ELF-1 (cell line): ENCODE data around the gene PRR36.

Experiments
- DNase-seq: peaks from one replicate; pipeline ENCODE4 v3.0.0-alpha.2; 2016; ENCODE audit warnings: low read depth, low spot score

PRR36 gene

DNA sequence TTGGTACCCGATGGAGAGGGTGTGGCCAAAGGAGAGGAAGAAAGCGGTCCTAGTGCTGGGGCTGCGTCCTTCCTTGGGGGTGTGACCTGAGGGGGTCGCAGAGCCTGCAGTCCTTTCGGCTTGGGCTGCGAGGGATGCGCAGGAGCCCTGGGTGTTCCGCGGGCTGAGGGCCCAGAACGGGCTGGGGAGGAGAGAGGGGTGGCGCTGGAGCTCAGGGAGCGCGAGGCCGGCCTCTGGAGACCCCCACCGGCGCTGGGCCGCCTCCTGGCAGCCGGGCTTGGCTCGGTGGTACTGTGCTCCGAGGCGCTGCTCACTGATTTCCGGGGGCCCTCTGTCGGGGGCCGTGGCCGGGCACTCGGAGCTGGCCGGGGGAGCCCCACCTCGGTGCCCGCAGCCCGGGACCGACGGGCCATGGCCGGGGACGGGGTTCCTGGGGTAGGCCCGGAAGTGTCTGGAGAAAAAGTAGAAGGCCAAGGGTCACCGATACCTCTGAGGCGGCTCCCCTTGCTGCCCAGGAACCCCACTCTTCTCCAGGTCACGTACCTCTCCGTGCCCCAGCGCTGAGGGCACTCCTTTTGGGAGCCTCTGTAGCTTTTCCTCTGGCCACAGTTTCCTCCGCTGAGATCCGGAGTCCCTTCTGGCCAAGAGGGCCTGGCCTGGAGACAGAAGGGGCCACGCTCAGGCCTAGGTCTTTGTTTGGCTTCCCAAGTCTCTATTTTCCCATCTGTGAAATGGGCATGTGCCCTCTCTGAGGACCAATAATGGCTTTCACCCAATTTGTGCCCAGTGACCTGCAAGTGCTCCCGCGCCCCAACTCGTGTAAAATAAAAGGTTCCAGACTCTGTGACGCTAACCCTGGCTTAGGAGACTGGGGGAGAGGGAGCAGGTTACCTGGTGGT lies 1.6 kb downstream of the PRR36 start:
- no peak for DNase-seq

DNA sequence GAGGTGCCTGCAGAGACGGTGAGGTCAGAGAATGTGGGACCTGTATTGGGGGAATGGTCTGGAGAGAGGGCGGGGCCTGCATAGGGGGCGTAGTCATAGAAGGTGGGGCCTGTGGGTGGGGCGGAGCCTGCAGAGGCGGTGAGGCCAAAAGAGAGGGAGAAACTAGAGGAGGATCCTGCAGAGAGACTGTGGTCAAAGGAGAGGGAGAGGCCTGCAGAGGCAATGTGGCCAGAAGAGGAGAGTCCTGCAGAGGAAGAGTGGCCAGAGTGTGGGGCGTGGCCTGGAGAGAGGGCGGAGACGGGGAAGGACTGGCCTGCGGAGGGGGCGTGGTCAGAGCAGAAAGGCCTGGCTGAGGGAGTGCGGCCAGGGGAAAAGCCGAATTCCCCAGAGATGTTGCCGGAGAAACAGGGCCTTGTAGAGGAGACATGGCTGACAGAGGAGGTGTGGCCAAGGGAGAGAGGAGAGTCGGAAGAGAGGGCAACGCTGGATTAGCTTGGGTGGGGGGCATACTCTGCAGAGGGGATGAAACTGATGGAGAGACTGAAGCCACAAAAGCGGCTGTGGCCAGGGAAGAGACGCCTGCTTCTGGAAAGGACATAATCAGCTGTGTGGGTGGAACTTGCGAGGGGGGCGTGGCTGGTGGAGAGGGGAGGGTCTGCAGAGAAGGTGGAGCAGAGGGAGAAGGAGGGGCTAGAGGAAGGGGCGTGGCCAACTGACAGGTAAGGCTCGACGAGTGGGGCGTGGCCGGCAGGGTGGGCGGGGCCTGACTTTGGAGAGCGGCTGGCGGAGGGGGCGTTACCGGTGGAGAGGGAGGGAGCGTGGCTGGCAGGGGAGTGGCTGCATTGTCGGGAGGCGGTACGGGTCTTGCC lies 2.5 kb downstream of the PRR36 start:
- DNase-seq = peak; percentile 97

DNA sequence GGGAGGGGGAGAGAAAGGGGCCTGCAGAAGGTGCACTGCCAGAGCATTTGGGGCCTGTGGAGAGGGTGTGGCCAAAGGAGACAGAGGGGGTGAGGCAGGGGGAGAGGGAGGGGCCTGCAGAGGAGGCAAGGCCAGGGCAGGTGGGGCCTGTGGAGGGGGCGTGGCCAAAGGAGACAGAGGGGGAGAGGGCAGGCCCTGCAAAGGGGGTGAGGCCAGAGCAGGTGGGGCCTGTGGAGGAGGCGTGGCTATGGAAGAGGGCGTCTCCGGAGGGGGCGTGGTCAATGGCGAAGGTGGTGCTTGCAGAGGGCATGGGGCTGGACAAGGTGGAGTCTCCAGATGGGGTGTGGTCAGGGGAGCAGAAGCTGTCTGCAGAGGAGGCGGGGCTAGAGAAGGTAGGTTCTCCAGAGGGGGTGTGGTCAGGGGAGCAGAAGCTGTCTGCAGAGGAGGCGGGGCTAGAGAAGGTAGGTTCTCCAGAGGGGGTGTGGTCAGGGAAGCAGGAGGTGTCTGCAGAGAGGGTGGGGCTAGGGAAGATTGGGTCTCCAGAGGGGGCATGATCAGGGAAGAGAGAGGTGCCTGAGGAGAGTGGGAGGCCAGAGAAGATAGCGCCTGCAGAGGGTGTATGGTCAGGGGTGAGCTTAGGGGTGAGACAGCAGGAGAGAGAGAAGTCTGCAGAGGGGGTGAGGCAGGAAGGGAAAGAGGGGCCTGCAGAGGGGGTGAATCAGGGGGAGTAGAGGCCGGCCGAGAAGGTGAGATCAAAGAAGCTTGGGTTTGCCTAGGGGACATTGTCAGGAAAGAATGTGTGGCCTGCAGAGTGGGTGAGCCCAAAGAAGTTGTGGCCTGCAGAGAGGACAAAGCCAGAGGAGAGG lies 3.4 kb downstream of the PRR36 start:
- peak; percentile 93 for DNase-seq

DNA sequence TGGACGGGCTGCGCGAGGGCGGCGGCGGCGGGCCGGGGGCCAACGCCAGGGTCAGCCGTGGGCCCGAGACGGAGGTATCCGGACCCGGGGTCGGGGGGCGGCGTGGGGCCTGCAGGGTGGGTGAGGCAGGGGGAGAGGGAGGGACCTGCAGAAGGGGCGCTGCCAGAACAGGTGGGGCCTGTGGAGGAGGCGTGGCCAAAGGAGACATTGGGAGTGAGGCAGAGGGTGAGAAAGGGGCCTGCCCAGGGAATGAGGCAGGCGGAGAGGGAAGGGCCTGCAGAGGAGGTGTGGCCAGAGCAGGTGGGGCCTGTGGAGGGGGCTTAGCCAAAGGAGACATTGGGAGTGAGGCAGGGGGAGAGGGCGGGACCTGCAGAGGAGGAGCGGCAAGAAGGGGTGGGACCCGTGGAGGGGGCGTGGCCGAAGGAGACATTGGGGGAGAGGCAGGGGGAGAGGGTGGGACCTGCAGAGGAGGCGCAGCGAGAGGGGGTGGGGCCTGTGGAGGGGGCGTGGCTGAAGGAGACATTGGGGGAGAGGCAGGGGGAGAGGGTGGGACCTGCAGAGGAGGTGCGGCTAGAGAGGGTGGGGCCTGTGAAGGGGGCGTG lies 4.2 kb downstream of the PRR36 start:
- peak; percentile 89 for DNase-seq

DNA sequence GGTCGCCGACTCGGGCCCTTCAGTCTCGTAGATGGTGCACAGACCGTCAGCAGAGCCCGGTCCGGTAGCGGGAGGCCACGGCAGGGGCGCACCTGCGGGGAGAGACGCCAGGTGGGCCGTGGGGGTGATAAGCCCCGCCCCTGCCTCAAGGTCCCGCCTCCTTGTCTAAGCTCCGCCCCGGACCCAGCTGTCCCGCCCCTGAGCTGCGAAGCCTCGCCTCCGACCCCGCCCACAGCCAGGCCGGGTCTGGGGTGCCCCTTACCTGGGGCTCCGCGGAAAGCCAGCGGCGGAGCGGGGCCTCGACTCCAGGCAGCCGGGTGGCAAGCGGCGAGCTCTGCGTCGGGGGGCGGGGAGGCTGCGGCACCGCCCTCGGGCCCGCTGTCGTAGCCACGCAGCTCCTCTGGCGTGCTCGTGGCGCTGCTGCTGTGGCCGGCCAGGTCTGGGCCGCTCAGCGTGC lies 4.7 kb downstream of the PRR36 start:
- DNase-seq = peak; percentile 82

DNA sequence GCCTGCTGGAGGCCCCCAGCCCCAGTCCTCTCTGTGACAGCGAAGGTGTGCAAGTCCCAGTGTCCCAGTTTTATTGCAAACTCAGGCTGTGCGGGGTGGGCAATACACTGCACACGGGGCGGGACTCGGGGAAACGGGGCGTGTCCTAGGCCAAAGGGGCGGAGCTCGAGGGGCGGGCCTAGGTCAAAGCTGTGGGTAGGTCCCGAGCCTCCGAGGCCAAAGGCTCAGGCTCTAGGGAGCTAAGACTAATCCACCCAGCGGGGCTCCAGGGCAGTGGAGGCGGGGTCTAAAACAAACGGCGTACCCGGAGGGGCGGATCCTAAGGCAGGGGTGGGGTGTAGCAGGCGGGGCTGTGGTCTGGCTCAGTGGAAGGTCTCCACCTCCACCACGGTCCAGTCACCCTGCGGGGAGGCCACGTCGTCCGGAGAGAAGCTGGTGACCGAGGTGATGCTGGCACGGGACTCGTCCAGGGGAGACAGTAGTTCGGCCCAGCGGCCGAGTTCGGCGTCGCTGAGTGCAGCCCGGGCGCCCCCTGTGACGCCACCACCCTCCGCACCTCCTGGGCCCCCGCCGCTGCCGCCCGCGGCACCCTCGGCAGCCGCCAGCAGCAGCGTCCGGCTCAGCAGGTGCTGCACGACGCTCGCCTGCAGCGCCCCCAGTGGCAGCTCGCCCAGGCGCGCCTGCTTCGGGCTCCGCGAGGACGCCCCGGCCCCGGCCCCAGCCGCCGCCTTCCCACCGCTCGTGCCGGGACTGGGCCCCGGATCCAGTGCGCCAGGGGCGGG lies 5.3 kb downstream of the PRR36 start:
- peak; percentile 91 for DNase-seq

DNA sequence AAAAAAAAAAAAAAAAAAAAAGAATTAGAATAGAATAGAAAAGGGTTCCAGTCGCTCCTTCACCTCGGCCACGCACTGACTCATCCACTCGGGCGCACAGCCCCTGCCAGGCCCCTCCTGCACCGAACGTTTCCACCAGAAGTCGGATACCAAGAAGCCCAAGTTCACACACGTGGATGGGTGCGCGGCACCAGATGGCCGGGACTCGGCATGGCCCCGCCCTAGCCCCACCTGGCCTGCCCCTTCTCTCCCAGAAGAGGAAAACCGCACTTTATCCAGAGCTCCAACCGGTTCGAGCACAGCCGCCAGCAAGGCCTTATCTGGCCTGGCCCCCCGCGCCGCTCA lies 5.9 kb downstream of the PRR36 start:
- no peak for DNase-seq

DNA sequence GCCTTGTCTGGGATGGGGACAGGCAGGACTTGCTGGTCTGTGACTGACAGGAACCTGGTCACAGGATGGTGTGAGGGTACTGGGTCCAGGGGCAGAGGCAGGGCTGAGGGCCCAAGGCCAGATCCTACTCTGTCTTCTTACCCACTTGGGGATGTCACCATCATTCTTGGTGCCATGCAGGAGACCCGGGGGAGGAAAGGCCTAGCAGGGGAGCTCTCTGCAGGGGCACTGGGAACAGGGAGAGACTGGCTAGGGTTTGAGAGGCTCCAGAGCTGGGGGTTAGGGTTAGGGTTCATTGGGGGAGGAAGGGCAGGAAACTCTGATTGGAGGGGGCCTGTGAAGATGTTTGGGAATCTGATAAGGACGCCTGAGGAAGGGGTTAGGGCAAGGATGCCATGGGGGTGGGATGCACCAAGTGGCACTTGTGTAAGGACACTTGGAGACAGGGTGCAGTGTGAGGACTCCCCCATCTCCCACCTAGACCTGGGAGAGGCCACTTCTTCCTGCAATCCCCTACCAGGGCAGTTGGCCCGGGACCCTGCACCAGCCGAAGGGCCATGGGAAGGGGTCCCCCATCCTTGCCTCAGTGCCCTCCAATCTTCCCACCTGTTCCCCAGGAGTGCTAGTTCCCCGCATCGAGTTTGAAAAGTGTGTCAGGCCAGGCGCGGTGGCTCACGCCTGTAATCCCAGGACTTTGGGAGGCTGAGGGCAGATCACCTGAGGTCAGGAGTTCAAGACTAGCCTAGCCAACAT lies 6.9 kb downstream of the PRR36 start:
- no peak for DNase-seq

DNA sequence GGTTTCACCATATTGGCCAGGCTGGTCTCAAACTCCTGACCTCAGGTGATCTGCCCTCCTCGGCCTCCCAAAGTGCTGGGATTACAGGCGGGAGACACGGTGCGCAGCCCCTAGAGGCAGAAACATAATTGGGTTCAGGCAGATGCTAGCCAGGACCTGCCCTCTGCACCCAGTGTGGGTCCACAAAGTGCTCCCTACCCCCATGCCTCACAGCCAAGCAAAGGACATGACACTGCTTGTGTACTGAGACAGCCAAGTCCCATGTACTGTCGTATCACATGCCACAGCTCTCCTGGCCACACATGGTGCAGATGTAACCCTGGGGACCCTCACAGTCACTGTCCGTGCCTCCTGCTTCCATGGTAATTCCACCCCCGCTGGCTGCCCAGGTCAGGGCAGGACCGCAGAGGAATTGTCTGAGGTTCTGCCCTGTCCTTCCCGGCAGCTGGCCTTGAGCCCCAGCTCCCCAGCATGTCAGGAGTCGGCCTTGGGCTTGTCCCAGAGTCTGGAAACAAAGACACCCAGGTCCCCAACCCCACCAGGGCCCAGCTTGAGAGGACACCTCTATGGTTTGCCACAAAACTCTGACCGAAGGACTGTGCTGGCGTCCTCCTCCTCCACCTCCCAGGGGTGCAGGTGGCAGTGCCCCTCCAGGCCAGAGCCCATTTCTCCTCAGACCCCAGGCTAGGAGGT lies 7.6 kb downstream of the PRR36 start:
- no peak for DNase-seq

DNA sequence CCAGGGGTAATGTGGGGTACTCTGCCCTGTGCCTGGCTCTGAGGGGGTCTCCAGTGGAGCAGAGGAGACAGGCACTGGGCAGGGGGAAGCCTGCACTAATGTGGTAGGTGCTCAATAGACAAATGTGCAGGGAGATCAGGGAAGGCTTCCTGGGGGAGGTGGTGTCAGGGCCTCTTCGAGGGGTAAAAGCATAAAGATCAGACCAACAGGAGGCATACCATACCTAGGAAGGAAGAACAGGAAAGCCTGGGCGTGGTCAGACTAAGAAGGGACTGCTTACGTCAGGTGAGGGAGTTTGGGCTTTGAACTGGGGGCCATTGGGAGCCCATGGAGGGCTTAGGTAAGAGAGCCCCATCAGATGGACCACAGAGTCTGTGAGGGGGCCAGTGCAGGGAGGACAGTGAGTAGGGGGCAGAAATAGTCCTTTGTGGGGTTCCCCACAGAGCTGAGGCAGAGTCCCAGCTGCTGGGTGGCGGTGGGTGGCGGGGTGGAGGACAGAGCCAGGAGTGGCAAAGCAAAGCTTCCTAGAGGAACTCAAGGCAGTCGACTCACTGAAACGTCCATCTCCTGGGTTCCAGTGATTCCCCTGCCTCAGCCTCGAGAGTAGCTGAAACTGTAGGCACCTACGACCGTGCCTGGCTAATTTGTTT lies 8.8 kb downstream of the PRR36 start:
- DNase-seq = no peak

DNA sequence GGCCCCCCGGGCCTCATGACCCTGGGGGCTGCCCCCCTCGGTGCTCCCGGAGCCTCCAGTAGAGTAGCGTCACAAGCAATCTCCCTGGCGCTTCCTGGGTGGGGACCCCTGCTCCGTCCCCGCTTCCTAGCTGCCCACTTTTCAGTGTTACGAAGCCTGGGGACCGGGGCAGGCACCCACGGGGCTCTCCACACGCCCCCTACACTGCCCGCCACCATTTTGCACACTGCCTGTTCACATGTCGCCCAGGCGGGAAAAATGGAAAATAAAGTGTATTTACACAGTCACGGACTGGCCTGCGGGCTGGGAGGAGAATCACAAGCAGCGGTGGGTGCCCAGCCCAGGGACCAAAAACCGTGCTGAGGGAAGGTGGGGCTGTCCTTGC lies 9.5 kb downstream of the PRR36 start:
- no peak for DNase-seq

DNA sequence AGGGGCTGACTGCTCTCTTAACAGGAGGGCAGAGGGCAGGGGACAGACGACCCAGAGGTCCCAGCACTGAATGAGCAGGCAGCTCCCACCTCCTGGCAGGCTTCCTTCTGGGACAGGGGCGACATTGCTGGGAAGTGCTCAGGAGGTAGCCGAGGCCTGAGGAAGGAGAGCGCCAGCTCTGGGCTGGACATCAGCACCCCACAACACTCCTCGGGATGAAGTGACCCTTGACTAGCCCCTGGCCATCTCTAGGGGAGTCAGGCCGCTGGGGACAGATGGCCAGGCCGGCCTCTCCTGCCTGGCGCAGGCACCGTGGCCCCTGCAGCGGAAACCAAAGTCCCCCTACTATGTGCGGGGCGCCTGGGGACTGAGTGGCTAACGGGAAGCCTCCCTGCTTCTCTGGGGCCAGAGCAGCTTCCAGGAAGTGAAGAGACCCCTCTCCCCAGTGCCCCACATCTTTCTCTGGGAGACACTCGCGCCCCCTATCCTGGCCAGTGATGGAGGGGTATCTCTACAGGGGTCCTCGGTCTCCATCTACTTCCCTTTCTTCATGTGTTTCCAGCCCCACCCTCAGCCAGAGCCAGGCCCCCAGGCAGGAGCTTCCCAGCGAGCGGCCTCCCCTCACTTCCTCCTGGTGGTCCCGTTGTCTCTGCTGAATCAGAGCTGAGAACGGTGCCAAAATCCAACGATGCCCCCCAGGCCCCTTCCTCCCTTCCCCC lies 10.1 kb downstream of the PRR36 start:
- DNase-seq = no peak

DNA sequence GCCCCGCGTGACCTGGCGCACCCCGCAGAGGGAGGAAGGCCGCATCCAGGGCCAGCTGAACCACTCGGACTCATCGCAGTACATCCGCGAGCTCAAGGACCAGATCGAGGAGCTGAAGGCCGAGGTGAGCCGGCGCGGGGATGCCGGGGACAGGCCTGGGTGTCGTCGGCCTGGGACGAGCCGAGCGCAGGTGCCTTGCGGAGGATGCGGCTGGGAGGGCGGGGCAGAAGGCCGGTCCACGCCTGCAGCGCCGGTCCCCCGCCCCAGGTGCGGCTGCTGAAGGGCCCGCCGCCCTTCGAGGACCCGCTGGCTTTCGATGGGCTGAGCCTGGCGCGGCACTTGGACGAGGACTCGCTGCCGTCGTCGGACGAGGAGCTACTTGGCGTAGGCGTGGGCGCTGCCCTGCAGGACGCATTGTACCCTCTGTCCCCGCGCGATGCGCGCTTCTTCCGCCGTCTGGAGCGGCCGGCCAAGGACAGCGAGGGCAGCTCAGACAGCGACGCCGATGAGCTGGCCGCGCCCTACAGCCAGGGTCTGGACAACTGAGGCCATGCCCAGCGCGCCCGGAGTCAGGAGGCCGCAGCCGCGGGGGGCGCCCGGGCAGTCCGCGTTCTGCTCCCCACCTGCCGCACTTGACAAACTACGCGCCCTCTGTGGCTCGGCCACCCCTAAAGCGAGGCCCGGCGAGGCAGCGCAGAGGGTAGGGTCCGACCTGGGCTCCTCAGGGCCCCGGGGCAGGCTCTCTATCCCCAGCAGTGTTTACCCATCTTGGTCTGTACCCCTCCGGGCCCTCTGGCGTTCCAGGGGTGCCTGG lies 10.8 kb downstream of the PRR36 start:
- peak; percentile 53 for DNase-seq

DNA sequence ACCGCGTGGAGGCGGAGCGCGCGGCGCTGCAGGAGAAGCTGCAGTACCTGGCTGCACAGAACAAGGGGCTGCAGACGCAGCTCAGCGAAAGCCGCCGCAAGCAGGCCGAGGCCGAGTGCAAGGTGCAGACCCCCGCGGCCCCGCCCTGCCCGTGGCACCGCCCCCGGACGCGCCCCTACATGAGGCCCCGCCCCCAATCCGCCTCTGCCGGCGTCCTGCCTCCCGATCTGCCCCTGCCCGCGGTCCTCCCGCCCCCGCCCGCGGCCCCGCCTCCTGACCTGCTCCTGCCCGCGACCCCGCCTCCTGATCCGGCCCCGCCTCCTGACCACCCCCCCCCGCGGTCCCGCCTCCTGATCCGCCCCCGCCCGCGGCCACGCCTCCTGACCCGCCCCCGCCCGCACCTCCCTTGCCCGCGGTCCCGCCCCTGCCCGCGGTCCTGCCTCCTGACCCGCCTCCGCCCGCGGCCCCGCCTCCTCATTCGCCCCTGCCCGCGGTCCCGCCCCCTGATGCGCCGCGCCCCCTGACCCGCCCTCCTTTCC lies 11.7 kb downstream of the PRR36 start:
- DNase-seq = peak; percentile 49

DNA sequence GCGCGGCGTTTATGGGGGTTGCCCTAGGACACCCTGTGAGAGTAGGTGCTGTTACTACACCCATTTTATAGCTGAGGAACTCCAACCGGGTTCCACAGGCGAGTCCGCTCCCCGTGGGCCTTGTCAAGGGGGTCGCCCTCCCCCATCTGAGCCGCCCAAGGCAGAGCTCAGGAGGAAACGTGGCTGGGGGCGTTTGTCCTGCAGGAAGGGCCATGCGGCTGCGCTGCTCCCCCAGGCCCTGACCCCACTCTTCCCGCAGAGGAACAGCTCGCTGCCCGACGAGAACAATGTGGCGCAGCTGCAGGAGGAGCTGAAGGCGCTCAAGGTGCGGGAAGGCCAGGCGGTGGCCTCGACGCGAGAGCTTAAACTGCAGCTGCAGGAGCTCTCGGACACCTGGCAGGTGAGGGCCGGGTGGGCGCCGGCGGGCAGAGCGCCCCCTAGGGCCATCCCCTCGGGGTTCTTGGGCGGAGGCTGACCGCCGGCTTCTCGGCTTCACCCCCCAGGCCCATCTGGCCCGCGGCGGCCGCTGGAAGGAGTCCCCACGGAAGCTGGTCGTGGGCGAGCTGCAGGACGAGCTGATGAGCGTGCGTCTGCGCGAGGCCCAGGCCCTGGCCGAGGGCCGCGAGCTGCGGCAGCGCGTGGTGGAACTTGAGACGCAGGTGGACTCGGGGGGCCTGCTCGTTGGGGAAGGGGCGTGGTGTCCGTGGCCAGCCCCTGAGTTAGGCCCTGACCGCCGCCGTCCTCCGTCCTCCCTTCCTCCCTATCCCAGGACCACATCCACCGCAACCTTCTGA lies 12.4 kb downstream of the PRR36 start:
- DNase-seq = no peak
